GM18867 (cell line): ENCODE results near the gene GLG1.

Experiments
- ATAC-seq: cut with Tn5 transposase; IDR thresholded peaks from one replicate; pipeline ENCODE4 v1.9.1; 2021; ENCODE audit warnings: mild to moderate bottlenecking, moderate library complexity; ENCODE audit not compliant: unreplicated experiment

The GLG1 gene

GRCh38 chr16:74485916-74486315, 121.0 kb downstream of the GLG1 start:
- no peak for ATAC-seq

- no peak for ATAC-seq
These were observed 126.5 kb downstream of the GLG1 start for GRCh38 chr16:74480150-74481029.

- no peak for ATAC-seq
These were observed 129.7 kb downstream of the GLG1 start for GRCh38 chr16:74477226-74477625.

- ATAC-seq: no peak
These were observed 132.5 kb downstream of the GLG1 start for GRCh38 chr16:74474416-74474815.

- no peak for ATAC-seq
These were observed 134.4 kb downstream of the GLG1 start for GRCh38 chr16:74472540-74472939.

- no peak for ATAC-seq
These were observed 134.9 kb downstream of the GLG1 start for GRCh38 chr16:74472010-74472409.

- ATAC-seq: no peak
These were observed 136.9 kb downstream of the GLG1 start for GRCh38 chr16:74469946-74470478.

GRCh38 chr16:74468807-74469525, 137.9 kb downstream of the GLG1 start:
- ATAC-seq: no peak

- peak; percentile 73 for ATAC-seq
These were observed 140.0 kb downstream of the GLG1 start for GRCh38 chr16:74466872-74467271.

- no peak for ATAC-seq
These were observed 140.8 kb downstream of the GLG1 start for GRCh38 chr16:74465851-74466685.

- ATAC-seq: no peak
These were observed 141.6 kb downstream of the GLG1 start for GRCh38 chr16:74465281-74465680.

GRCh38 chr16:74463888-74464287, 143.0 kb downstream of the GLG1 start:
- no peak for ATAC-seq

- ATAC-seq: no peak
These were observed 144.6 kb downstream of the GLG1 start for GRCh38 chr16:74462361-74462760.

- ATAC-seq: no peak
These were observed 145.1 kb downstream of the GLG1 start for GRCh38 chr16:74461826-74462225.

- ATAC-seq: no peak
These were observed 146.4 kb downstream of the GLG1 start for GRCh38 chr16:74460542-74460941.

GRCh38 chr16:74456290-74456625, 150.7 kb downstream of the GLG1 start:
- ATAC-seq: no peak

GRCh38 chr16:74455619-74456289, 151.2 kb downstream of the GLG1 start:
- ATAC-seq: no peak

GRCh38 chr16:74455213-74455612, 151.7 kb downstream of the GLG1 start:
- no peak for ATAC-seq

- ATAC-seq: peak; percentile 62
These were observed 154.8 kb downstream of the GLG1 start for GRCh38 chr16:74451951-74452758.
